ENCODE measurements around the gene BEST1.

Gene BEST1

GRCh38 chr11:61954106-61954850, 4.1 kb downstream of the BEST1 start:
- TF ChIP-seq CTCF (IDR thresholded peaks at IDR 0.05; ENCODE audit: control insufficient read depth, insufficient read depth, low read depth, low read length, missing control alignments) = no peak
- DNase-seq (ENCODE audit: low read depth) = no peak
- H3K4me3 ChIP-seq (ENCODE audit: control insufficient read depth, low read depth, low read length) = no peak overlapping the region

- TF ChIP-seq CTCF (IDR thresholded peaks at IDR 0.05; ENCODE audit: control insufficient read depth, insufficient read depth, low read depth, low read length, missing control alignments) = peak; percentile 35
- H3K4me3 ChIP-seq (ENCODE audit: control insufficient read depth, low read depth, low read length) = peak overlapping the region; percentile 42
- peak; percentile 72 for DNase-seq (ENCODE audit: low read depth)
These were observed 4.8 kb downstream of the BEST1 start for GRCh38 chr11:61954851-61955421.

- no peak for DNase-seq (ENCODE audit: low read depth)
- peak overlapping the region; percentile 42 for H3K4me3 ChIP-seq (ENCODE audit: control insufficient read depth, low read depth, low read length)
- no peak for TF ChIP-seq CTCF (IDR thresholded peaks at IDR 0.05; ENCODE audit: control insufficient read depth, insufficient read depth, low read depth, low read length, missing control alignments)
These were observed 5.4 kb downstream of the BEST1 start for GRCh38 chr11:61955422-61956135.

GRCh38 chr11:61956191-61957020, 6.3 kb downstream of the BEST1 start:
- H3K4me3 ChIP-seq (ENCODE audit: control insufficient read depth, low read depth, low read length) = no peak overlapping the region; the same call in 1 of the 2 replicates
- TF ChIP-seq CTCF (IDR thresholded peaks at IDR 0.05; ENCODE audit: control insufficient read depth, insufficient read depth, low read depth, low read length, missing control alignments) = no peak
- no peak for DNase-seq (ENCODE audit: low read depth)

GRCh38 chr11:61957021-61957770, 7.0 kb downstream of the BEST1 start:
- TF ChIP-seq CTCF (IDR thresholded peaks at IDR 0.05; ENCODE audit: control insufficient read depth, insufficient read depth, low read depth, low read length, missing control alignments) = no peak
- DNase-seq (ENCODE audit: low read depth) = no peak
- H3K4me3 ChIP-seq (ENCODE audit: control insufficient read depth, low read depth, low read length) = no peak overlapping the region
